Upper lobe of left lung (tissue), 4 donors: ENCODE data around the gene HK2.

Experiments used
- CTCF ChIP-seq, 6 experiments: fragments of 450-650 bp in 4 of 6; fragments of 200-600 bp in 2 of 6; sonication (generic) in 2 of 6; IDR thresholded peaks; one replicate each; pipeline ENCODE4 v1.5.1; 2016 to 2019; ENCODE audit warnings: antibody characterized with exemption in 6 of 6
- EP300 ChIP-seq, 4 donors: sonication (generic); formaldehyde crosslinking; IDR thresholded peaks; one replicate each; pipeline ENCODE4 v1.5.1; 2017; ENCODE audit warnings: antibody characterized with exemption in 4 of 4, control low read depth in 2 of 4
- POLR2A ChIP-seq, 4 donors: fragments of 450-650 bp; IDR thresholded peaks; one replicate each; pipeline ENCODE4 v1.5.1; 2016 to 2017; ENCODE audit warnings: antibody characterized with exemption in 4 of 4, mild to moderate bottlenecking in 2 of 4
- POLR2AphosphoS5 ChIP-seq, 2 donors: sonication (generic); formaldehyde crosslinking; IDR thresholded peaks; one replicate each; pipeline ENCODE4 v1.5.1; 2017; ENCODE audit warnings: antibody characterized with exemption in 2 of 2

GRCh38 chr2:74817304-74817675 lies 16.6 kb upstream of the HK2 start:
- TF ChIP-seq POLR2A (IDR thresholded peaks at IDR 0.05) (no peak), CTCF (IDR thresholded peaks at IDR 0.05) (no peak), EP300 (IDR thresholded peaks at IDR 0.05) (peak in 1 of 4 donors; percentile 20), POLR2AphosphoS5 (IDR thresholded peaks at IDR 0.05) (no peak)
